K562 (cell line): ENCODE measurements around the gene BGN. TPM values are rescaled to one million over a fixed set of nuclear protein-coding genes. Genes with fewer than 3 reads are reported as not detected.

Experiments
- ATAC-seq: fragments of 200-7000 bp; cut with Tn5 transposase; 3 replicates; pipeline ENCODE4 v1.9.1; 2020; ENCODE audit warnings: moderate library complexity
- BruUV-seq: library from RNA; stranded (reverse); fragments of 400-500 nt; replicated peaks from 2 replicates; lab custom pipeline; 2021; lab: Mats Ljungman, UMichigan
- CTCF ChIA-PET: fragments of 300-600 bp; formaldehyde crosslinking; extraction: SDS; loops from one replicate; lab custom pipeline; 2021; ENCODE audit warnings: low intra/inter-chr PET ratio; lab: Yijun Ruan, JAX
- POLR2A ChIA-PET: fragments of 300-600, 350-650 bp; sonication (Branson Sonifier 250); formaldehyde crosslinking; extraction: SDS; loops from one replicate; lab custom pipeline; 2021; ENCODE audit warnings: antibody characterized with exemption, inconsistent platforms; lab: Yijun Ruan, JAX
- DNase-seq, 4 experiments: peaks; one replicate each; pipeline versions ENCODE4 v3.0.0 to v3.0.0-alpha.2; 2011 to 2018; ENCODE audit warnings: low spot score in 3 of 4, mixed read lengths in 3 of 4; ENCODE audit errors: extremely low read depth in 1 of 4
- FAIRE-seq: peaks from 2 replicates; lab custom pipeline; 2011; peaks lifted over from hg19 to GRCh38; lab: Jason Lieb, UNC
- H2AFZ ChIP-seq: 2 replicates; pipeline ENCODE4 v1.6.0; 2011; ENCODE audit warnings: low read depth, low read length, control low read depth, inconsistent platforms
- H3K27ac ChIP-seq: fragments of 200-600 bp; 3 replicates; pipeline ENCODE4 v1.8.0; 2011; ENCODE audit warnings: low read depth, mild to moderate bottlenecking, control low read depth, inconsistent platforms, low read length, moderate library complexity, mixed read lengths; ENCODE audit errors: extremely low read depth
- H3K27me3 ChIP-seq, 2 experiments: fragments of 300-600 bp in 1 of 2; 2 replicates in 1 of 2; 3 replicates in 1 of 2; pipeline versions ENCODE4 v1.6.0 to v1.8.0; 2011; ENCODE audit warnings: inconsistent platforms in 2 of 2, low read length in 2 of 2, mild to moderate bottlenecking in 1 of 2, mixed read lengths in 1 of 2, moderate library complexity in 1 of 2; ENCODE audit not compliant: control insufficient read depth in 2 of 2, insufficient read depth in 2 of 2
- H3K36me3 ChIP-seq: fragments of 300-600 bp; 3 replicates; pipeline ENCODE4 v1.8.0; 2011; ENCODE audit warnings: mild to moderate bottlenecking, low read length, inconsistent platforms; ENCODE audit not compliant: control insufficient read depth, insufficient read depth
- H3K4me1 ChIP-seq, 2 experiments: fragments of 200-600 bp in 1 of 2; replicated peaks in 1 of 2; 2 replicates in 1 of 2; 3 replicates in 1 of 2; pipeline versions ENCODE4 v1.5.1 to v1.8.0; 2011; ENCODE audit warnings: inconsistent platforms in 2 of 2, low read length in 2 of 2, mild to moderate bottlenecking in 1 of 2, mixed read lengths in 1 of 2, moderate library complexity in 1 of 2; ENCODE audit not compliant: control insufficient read depth in 2 of 2, insufficient read depth in 2 of 2
- H3K4me2 ChIP-seq: 2 replicates; pipeline ENCODE4 v1.6.1; 2011; ENCODE audit warnings: low read length, control low read depth, inconsistent platforms, mixed read lengths; ENCODE audit not compliant: insufficient read depth
- H3K4me3 ChIP-seq: fragments of 200-600 bp; sonication (generic), shearing (Covaris generic); 2 replicates; pipeline ENCODE4 v1.5.1; 2016; ENCODE audit warnings: control low read depth, inconsistent platforms
- H3K79me2 ChIP-seq: fragments of 200-600 bp; 3 replicates; pipeline ENCODE4 v1.8.0; 2011; ENCODE audit warnings: low read length, inconsistent platforms; ENCODE audit not compliant: control insufficient read depth, insufficient read depth
- H3K9ac ChIP-seq, 2 experiments: 2 replicates each; pipeline versions ENCODE4 v1.6.0 to v1.6.1; 2011; ENCODE audit warnings: low read depth in 2 of 2, low read length in 2 of 2, control low read depth in 1 of 2, inconsistent platforms in 1 of 2, mild to moderate bottlenecking in 1 of 2, mixed read lengths in 1 of 2; ENCODE audit not compliant: insufficient read depth in 1 of 2
- H3K9me1 ChIP-seq: one replicate; pipeline ENCODE4 v1.6.0; 2011; ENCODE audit warnings: inconsistent platforms, mild to moderate bottlenecking, low read length, moderate library complexity; ENCODE audit not compliant: control insufficient read depth, insufficient read depth
- H3K9me3 ChIP-seq: replicated peaks from 2 replicates; pipeline ENCODE4 v1.5.1; 2011; ENCODE audit warnings: low read depth, low read length, inconsistent platforms; ENCODE audit not compliant: control insufficient read depth, insufficient read depth
- H4K20me1 ChIP-seq: replicated peaks from 2 replicates; pipeline ENCODE4 v1.6.1; 2011; ENCODE audit warnings: low read length, inconsistent platforms, mixed read lengths; ENCODE audit not compliant: control insufficient read depth, insufficient read depth
- CEBPB ChIP-seq: fragments of 450-650 bp; IDR thresholded peaks from 2 replicates; pipeline ENCODE4 v1.6.1; 2016; ENCODE audit warnings: missing genetic modification characterization, missing compliant biosample characterization
- CEBPG ChIP-seq, 3 experiments: fragments of 200-800 bp in 1 of 3; sonication (Bioruptor generic) in 1 of 3; sonication (generic) in 1 of 3; formaldehyde crosslinking in 1 of 3; IDR thresholded peaks in 2 of 3; conservative IDR thresholded peaks in 1 of 3; 2 replicates each; pipeline versions ENCODE4 v1.6.1 to v1.8.0; 2016 to 2022; ENCODE audit warnings: missing compliant biosample characterization in 2 of 3, missing genetic modification characterization in 2 of 3, mild to moderate bottlenecking in 1 of 3, missing genetic modification reagents in 1 of 3
- RBM34 ChIP-seq: fragments of 200-400 bp; formaldehyde crosslinking; IDR thresholded peaks from 2 replicates; pipeline ENCODE4 v1.6.1; 2018; ENCODE audit warnings: low read length, borderline replicate concordance; ENCODE audit not compliant: insufficient read depth
- SUPT5H ChIP-seq: fragments of 450-650 bp; IDR thresholded peaks from 2 replicates; pipeline ENCODE4 v1.6.1; 2016
- THRA ChIP-seq: fragments of 450-650 bp; IDR thresholded peaks from 2 replicates; pipeline ENCODE4 v1.6.1; 2017; ENCODE audit warnings: mild to moderate bottlenecking, moderate library complexity
- WGBS: fragments of 100-300 bp; shearing (Covaris generic); methylation state at CpG from one replicate; pipeline ENCODE4 v1.1.6; 2016; ENCODE audit warnings: low coverage, mixed read lengths; ENCODE audit not compliant: insufficient coverage; ENCODE audit errors: missing lambda C conversion rate; 5-methylcytosine and 5-hydroxymethylcytosine counted together
- in situ Hi-C: fragments of 300-500 bp; cut with MboI; formaldehyde crosslinking; loops from 4 replicates; pipeline ENCODE4 v1.15.0; 2018; ENCODE audit warnings: inconsistent platforms, mixed read lengths
- intact Hi-C: fragments of 100-400 bp; cut with micrococcal nuclease; formaldehyde crosslinking; loops from 2 replicates; pipeline ENCODE4 v1.14.2; 2022
- polyA plus RNA-seq, 8 experiments: library from polyadenylated mRNA; depleted of rRNA in 4 of 8; stranded (reverse) in 5 of 8; unstranded in 3 of 8; fragments of >200 nt; fragmentation: Nextera tagmentation in 2 of 8; fragmentation: Illumina TruSeq in 1 of 8; extraction: Ambion mirVana in 2 of 8; extraction: Trizol in 1 of 8; gene quantifications; 2 replicates each; pipeline versions ENCODE4 v1.2.1 to v1.2.3, GENCODE V29; 2011 to 2014; ENCODE audit warnings: inconsistent platforms in 1 of 8, missing spikeins in 1 of 8
- total RNA-seq, 7 experiments: library from RNA; depleted of rRNA in 6 of 7; stranded (reverse); fragments of >200 nt in 6 of 7; fragmentation: Illumina TruSeq in 2 of 7; extraction: Trizol in 2 of 7; gene quantifications; 2 replicates each; pipeline versions ENCODE4 v1.2.1 to v1.2.3, GENCODE V29; 2011 to 2021; ENCODE audit warnings: low replicate concordance in 1 of 7

Gene BGN
- total and polyA plus RNA-seq, 9 of the 15 experiments (the other 6 are each of a cell fraction or from before 2014, with no cell fraction given), result 0.11 TPM; not detected in 8

- POLR2A ChIA-PET, result no interaction called here
- Histone ChIP-seq H4K20me1 (no peaks in the 10 kb centered on the region), H3K27me3 (peaks cover 9 to 77% of the 10 kb centered on the region in 2 experiments; a peak in 4 of 5 replicates), H3K36me3 (no peaks in the 10 kb centered on the region), H3K79me2 (no peaks in the 10 kb centered on the region), H3K4me1 (peaks cover 0 to 40% of the 10 kb centered on the region in 2 experiments; a peak in 3 of 5 replicates), H3K4me3 (no peak overlapping the region), H3K4me2 (no peak overlapping the region), H3K27ac (no peak overlapping the region), H3K9ac (no peak overlapping the region), H3K9me1 (no peaks in the 10 kb centered on the region), H3K9me3 (no peaks in the 10 kb centered on the region), H2AFZ (no peak overlapping the region)
- in situ Hi-C loops (loop anchor here (5.0 kb wide), 1 partner anchor 116 kb away; no protein-coding TSS in a partner anchor), intact Hi-C loops (loop anchor here (5.0 kb wide), 1 partner anchor 56 kb away; no protein-coding TSS in a partner anchor)
- TF ChIP-seq RBM34, result no peak
- no peak for TF ChIP-seq SUPT5H
- TF ChIP-seq CEBPG (CRISPR knock-in tag; IDR thresholded peaks at IDR 0.05), result peak; percentile 44
- peak in 1 of 2 experiments; percentile 82; a peak in 2 of 4 replicates for TF ChIP-seq CEBPG (tag; conservative IDR thresholded peaks at IDR 0.05 in 1 of 2, IDR thresholded peaks at IDR 0.05 in 1 of 2)
- TF ChIP-seq CEBPB, result peak; percentile 46
- TF ChIP-seq THRA, result no peak
- 25% methylated on average over 2 of the region's 5 CpGs for WGBS
- CTCF ChIA-PET, result no interaction called here
- DNase-seq (no peak), ATAC-seq (no peak), FAIRE-seq (no peak)
- no TSS peak for BruUV-seq
Observed at GRCh38 chrX:153551135-153551534, 56.4 kb downstream of the BGN start.
